Measurements from ENCODE around the gene MAGI2. TPM values are rescaled to one million over a fixed set of nuclear protein-coding genes. Genes with fewer than 3 reads are reported as not detected.

MAGI2 gene
- total and polyA plus RNA-seq, 2 donors (not counting 3 experiments of a cell fraction or from before 2014, with no cell fraction given), result 0.28 to 6.0 TPM

DNA sequence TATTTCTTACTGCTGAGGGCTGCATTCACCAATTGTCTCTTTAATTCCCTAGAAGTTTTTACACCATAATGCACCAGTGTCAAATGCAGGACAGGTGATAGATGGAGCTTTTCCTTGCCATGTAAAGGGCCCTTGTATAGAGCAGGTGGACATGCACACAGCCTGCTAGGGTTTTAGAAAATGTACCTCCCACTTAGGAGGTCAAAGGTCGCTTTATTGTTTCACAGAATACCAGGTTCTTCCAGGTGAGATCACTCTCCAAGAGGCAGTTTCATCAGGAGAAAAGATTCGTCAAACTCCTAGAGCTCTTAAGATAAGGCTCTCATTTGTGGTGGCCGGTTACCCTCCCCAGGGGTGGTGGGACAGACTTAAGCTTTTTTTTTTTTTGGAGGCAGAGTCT, 1439.1 kb downstream of the MAGI2 start:
- POLR2A ChIA-PET, result no interaction called here
- TF ChIP-seq POLR2A (IDR thresholded peaks at IDR 0.05; ENCODE audit: low read depth, low read length), result no peak
- no peak for DNase-seq (ENCODE audit: low read depth, low spot score)
- Histone ChIP-seq H4K20me1 (replicated peaks; ENCODE audit: control insufficient read depth, extremely low read depth, insufficient read depth, low read length) (no peaks in the 10 kb centered on the region), H3K27me3 (ENCODE audit: control insufficient read depth in 2 of 2, insufficient read depth in 2 of 2, low read length in 2 of 2) (peaks cover 0 to 4% of the 10 kb centered on the region in 2 experiments), H3K4me1 (ENCODE audit: control insufficient read depth, extremely low read depth, insufficient read depth, low read length) (peaks cover 7% of the 10 kb centered on the region), H3K36me3 (ENCODE audit: control insufficient read depth in 2 of 2, extremely low read depth in 1 of 2, insufficient read depth in 2 of 2, low read length in 2 of 2) (no peaks in the 10 kb centered on the region), H2AFZ (ENCODE audit: low read depth, low read length) (no peak overlapping the region), H3K27ac (ENCODE audit: insufficient read depth, low read depth, low read length) (no peak overlapping the region), H3K79me2 (ENCODE audit: control insufficient read depth, insufficient read depth, low read length) (no peaks in the 10 kb centered on the region), H3K4me2 (ENCODE audit: insufficient read depth, low read length) (no peak overlapping the region), H3K9me3 (replicated peaks; ENCODE audit: control insufficient read depth, insufficient read depth, low read length) (no peaks in the 10 kb centered on the region), H3K9ac (replicated peaks; ENCODE audit: extremely low read depth, insufficient read depth, low read length) (no peak overlapping the region), H3K9me1 (replicated peaks; ENCODE audit: control insufficient read depth, extremely low read depth, insufficient read depth, low read length) (no peaks in the 10 kb centered on the region), H3K4me3 (replicated peaks in 1 of 3; ENCODE audit: insufficient read depth in 1 of 3, low read depth in 1 of 3, low read length in 3 of 3) (no peak overlapping the region)
- intact Hi-C loops (cut with micrococcal nuclease), result loop anchor here (5.0 kb wide), 1 partner anchor 1078 kb away; no protein-coding TSS in a partner anchor
- BruUV-seq (replicated peaks), result no TSS peak
- FAIRE-seq, result no peak
- CTCF ChIA-PET, result interaction anchor here (0.9 to 1.0 kb wide), 2 partner anchors 25 to 27 kb away, joined by 3 read pairs; no protein-coding TSS in a partner anchor
- dilution Hi-C loops (cut with MboI; ENCODE audit: extremely low pct_ligation_motif_present, low sequenced_read_pairs), result no loop called here

DNA sequence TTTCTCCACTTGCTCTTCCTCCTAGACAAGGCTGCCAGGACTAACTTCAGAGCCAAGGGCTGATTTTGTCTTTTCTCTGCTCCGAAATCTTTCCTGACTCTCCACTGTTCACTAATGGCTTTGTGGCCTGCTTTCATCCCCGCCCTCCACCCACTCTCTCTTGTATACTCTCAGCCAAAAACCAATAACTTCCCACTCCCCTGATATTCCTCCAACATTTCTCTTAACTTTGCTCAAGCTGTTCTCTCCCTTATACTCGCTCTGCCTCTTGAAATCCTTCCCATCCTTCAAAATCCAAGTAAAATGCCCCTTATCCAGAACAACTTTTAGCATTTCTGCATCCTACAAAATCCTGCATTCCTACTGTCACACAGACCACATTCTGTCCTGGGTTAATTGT, 1440.1 kb downstream of the MAGI2 start:
- CTCF ChIA-PET, result interaction anchor here (0.9 kb wide), 1 partner anchor 26 kb away, joined by 3 read pairs; no protein-coding TSS in a partner anchor
- Histone ChIP-seq H4K20me1 (replicated peaks; ENCODE audit: control insufficient read depth, extremely low read depth, insufficient read depth, low read length) (no peaks in the 10 kb centered on the region), H3K27me3 (ENCODE audit: control insufficient read depth in 2 of 2, insufficient read depth in 2 of 2, low read length in 2 of 2) (peaks cover 0 to 4% of the 10 kb centered on the region in 2 experiments), H3K4me2 (ENCODE audit: insufficient read depth, low read length) (no peak overlapping the region), H3K79me2 (ENCODE audit: control insufficient read depth, insufficient read depth, low read length) (no peaks in the 10 kb centered on the region), H3K9me1 (replicated peaks; ENCODE audit: control insufficient read depth, extremely low read depth, insufficient read depth, low read length) (no peaks in the 10 kb centered on the region), H3K27ac (ENCODE audit: insufficient read depth, low read depth, low read length) (no peak overlapping the region), H3K4me3 (replicated peaks in 1 of 3; ENCODE audit: insufficient read depth in 1 of 3, low read depth in 1 of 3, low read length in 3 of 3) (no peak overlapping the region), H3K36me3 (ENCODE audit: control insufficient read depth in 2 of 2, extremely low read depth in 1 of 2, insufficient read depth in 2 of 2, low read length in 2 of 2) (no peaks in the 10 kb centered on the region), H3K9me3 (replicated peaks; ENCODE audit: control insufficient read depth, insufficient read depth, low read length) (no peaks in the 10 kb centered on the region), H3K4me1 (ENCODE audit: control insufficient read depth, extremely low read depth, insufficient read depth, low read length) (no peaks in the 10 kb centered on the region), H3K9ac (replicated peaks; ENCODE audit: extremely low read depth, insufficient read depth, low read length) (no peak overlapping the region), H2AFZ (ENCODE audit: low read depth, low read length) (no peak overlapping the region)
- TF ChIP-seq JUN (IDR thresholded peaks at IDR 0.05; ENCODE audit: borderline replicate concordance, insufficient read depth, insufficient read length, low read depth), result no peak
- TF ChIP-seq GATA2 (IDR thresholded peaks at IDR 0.05; ENCODE audit: insufficient read depth, insufficient read length, low read depth, low read length), result no peak
- no peak for TF ChIP-seq POLR2A (IDR thresholded peaks at IDR 0.05; ENCODE audit: low read depth, low read length)
- intact Hi-C loops (cut with micrococcal nuclease) (loop anchor here (2.0 to 5.0 kb wide), 2 partner anchors 163 to 1079 kb away; no protein-coding TSS in a partner anchor), dilution Hi-C loops (cut with MboI; ENCODE audit: extremely low pct_ligation_motif_present, low sequenced_read_pairs) (no loop called here)
- DNase-seq (ENCODE audit: low read depth, low spot score), result no peak
- no TSS peak for BruUV-seq (replicated peaks)
- POLR2A ChIA-PET, result no interaction called here
- FAIRE-seq, result no peak
